ENCODE measurements around the gene FBXL4.

DNA sequence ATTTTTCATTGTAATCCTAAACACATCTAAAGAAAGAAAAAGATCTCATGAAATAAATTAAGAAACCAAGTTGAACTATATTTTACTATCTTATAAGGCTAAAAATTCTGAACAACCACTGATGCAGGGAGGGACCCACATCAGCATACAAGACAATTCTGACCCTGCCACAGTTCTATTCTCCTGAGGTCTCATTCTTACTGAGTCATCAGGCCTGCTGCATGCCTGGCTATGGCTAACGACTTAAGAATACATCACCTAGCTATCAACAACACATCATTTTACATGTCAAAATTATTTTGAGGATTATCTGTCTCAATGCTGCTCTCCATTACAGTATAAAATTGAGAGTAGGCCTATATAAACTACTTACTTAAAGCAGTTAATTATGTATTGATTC lies 52.9 kb downstream of the FBXL4 start:
- TF ChIP-seq, protein P1, sequence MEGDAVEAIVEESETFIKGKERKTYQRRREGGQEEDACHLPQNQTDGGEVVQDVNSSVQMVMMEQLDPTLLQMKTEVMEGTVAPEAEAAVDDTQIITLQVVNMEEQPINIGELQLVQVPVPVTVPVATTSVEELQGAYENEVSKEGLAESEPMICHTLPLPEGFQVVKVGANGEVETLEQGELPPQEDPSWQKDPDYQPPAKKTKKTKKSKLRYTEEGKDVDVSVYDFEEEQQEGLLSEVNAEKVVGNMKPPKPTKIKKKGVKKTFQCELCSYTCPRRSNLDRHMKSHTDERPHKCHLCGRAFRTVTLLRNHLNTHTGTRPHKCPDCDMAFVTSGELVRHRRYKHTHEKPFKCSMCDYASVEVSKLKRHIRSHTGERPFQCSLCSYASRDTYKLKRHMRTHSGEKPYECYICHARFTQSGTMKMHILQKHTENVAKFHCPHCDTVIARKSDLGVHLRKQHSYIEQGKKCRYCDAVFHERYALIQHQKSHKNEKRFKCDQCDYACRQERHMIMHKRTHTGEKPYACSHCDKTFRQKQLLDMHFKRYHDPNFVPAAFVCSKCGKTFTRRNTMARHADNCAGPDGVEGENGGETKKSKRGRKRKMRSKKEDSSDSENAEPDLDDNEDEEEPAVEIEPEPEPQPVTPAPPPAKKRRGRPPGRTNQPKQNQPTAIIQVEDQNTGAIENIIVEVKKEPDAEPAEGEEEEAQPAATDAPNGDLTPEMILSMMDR (IDR thresholded peaks at IDR 0.05) = no peak
- TF ChIP-seq POLR2A (IDR thresholded peaks at IDR 0.05) = no peak
